CD4-positive, alpha-beta T cell treated with Interleukin-10 for 1 hour (primary cell): ENCODE data around the gene BAAT.

Experiments
- DNase-seq: peaks from one replicate; pipeline ENCODE4 v3.0.0-alpha.2; 2020

Gene BAAT

GRCh38 chr9:101311758-101312420 lies 72.9 kb downstream of the BAAT start:
- peak; percentile 64 for DNase-seq

GRCh38 chr9:101311191-101311590 lies 73.6 kb downstream of the BAAT start:
- no peak for DNase-seq
